Measurements from ENCODE around the gene VANGL2.

VANGL2 gene

DNA sequence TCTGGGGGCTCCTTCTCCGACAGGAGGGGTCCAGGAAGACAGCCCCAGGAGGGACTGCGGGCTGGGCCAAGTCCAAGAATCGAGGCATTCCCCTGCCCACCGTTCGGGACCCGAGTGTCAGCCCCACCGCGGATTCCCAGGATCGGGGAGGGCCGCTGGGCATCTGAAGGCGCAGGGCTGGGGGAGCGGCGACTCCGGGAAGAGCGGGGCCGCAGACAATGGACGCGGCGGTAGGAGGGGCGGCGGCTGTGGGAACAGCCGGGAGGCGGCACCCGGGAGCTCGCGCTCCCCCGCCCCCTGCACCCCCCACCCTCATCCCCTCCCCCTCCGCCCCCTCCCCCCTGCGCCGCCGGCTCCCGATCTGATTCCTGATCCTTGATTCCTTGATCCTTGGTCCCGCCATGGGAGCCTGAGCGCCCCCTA, at the start of gene VANGL2:
Gene VANGL2 (plus strand): TSS at position 342 of the 423 bp plus-strand sequence. CDS start 15,274 bp downstream, outside the sequence.
- H3K4me3 ChIP-seq (ENCODE audit: low read length in 2 of 2) = peak within 1 kb of the TSS; percentile 78 to 80
- no peaks in the 10 kb centered on the region for H3K9me3 ChIP-seq (ENCODE audit: control insufficient read depth in 2 of 2, low read length in 2 of 2)
- no peaks in the 10 kb centered on the region for H3K36me3 ChIP-seq (ENCODE audit: control insufficient read depth in 2 of 2, insufficient read depth in 2 of 2, low read length in 2 of 2)
- H3K4me1 ChIP-seq (ENCODE audit: control insufficient read depth, insufficient read depth, low read length) = peaks cover 19% of the 10 kb centered on the region
- H3K9ac ChIP-seq (ENCODE audit: low read length in 2 of 2) = peak within 1 kb of the TSS; percentile 75
- no peaks in the 10 kb centered on the region for H3K27me3 ChIP-seq (ENCODE audit: control insufficient read depth in 1 of 2, insufficient read depth in 2 of 2, low read length in 2 of 2)
- peak within 1 kb of the TSS; percentile 18 for H3K27ac ChIP-seq (ENCODE audit: low read length)

- no peaks in the 10 kb centered on the region for H3K4me1 ChIP-seq (ENCODE audit: control insufficient read depth, insufficient read depth, low read length)
- H3K4me3 ChIP-seq (ENCODE audit: low read length in 2 of 2) = no peak overlapping the region
- no peak overlapping the region for H3K9ac ChIP-seq (ENCODE audit: low read length in 2 of 2)
- no peaks in the 10 kb centered on the region for H3K9me3 ChIP-seq (ENCODE audit: control insufficient read depth in 2 of 2, low read length in 2 of 2)
- H3K27ac ChIP-seq (ENCODE audit: low read length) = no peak overlapping the region
- H3K27me3 ChIP-seq (ENCODE audit: control insufficient read depth in 1 of 2, insufficient read depth in 2 of 2, low read length in 2 of 2) = no peaks in the 10 kb centered on the region
- peaks cover 73 to 76% of the 10 kb centered on the region in 2 donors for H3K36me3 ChIP-seq (ENCODE audit: control insufficient read depth in 2 of 2, insufficient read depth in 2 of 2, low read length in 2 of 2)
These were observed 48.7 kb upstream of the VANGL2 start for GRCh38 chr1:160351629-160352028.

GRCh38 chr1:160352555-160352954, 47.8 kb upstream of the VANGL2 start:
- H3K4me3 ChIP-seq (ENCODE audit: low read length in 2 of 2) = no peak overlapping the region
- peaks cover 71 to 84% of the 10 kb centered on the region in 2 donors for H3K36me3 ChIP-seq (ENCODE audit: control insufficient read depth in 2 of 2, insufficient read depth in 2 of 2, low read length in 2 of 2)
- H3K9me3 ChIP-seq (ENCODE audit: control insufficient read depth in 2 of 2, low read length in 2 of 2) = no peaks in the 10 kb centered on the region
- H3K9ac ChIP-seq (ENCODE audit: low read length in 2 of 2) = no peak overlapping the region
- H3K27ac ChIP-seq (ENCODE audit: low read length) = no peak overlapping the region
- no peaks in the 10 kb centered on the region for H3K4me1 ChIP-seq (ENCODE audit: control insufficient read depth, insufficient read depth, low read length)
- H3K27me3 ChIP-seq (ENCODE audit: control insufficient read depth in 1 of 2, insufficient read depth in 2 of 2, low read length in 2 of 2) = no peaks in the 10 kb centered on the region

DNA sequence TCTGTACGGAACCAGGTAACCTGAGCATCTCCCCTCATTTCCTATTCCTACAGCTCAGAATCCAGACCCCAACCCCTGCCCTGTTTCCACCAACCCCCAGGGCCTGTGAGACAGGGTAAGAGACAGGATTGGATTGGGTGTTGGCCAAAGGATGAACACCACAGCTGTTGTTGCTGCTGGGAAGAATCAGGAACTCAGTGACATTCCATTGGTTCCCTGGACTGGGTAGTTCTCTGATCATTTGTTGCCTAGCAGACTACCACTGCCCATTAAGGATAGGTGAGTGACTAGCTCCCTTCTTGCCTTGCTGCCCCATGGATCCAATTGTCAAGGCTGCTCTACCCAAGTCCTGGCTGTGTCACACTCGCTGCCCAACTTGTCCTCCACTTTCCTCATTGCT, 47.1 kb upstream of the VANGL2 start:
- Histone ChIP-seq H3K4me1 (ENCODE audit: control insufficient read depth, insufficient read depth, low read length) (no peaks in the 10 kb centered on the region), H3K27me3 (ENCODE audit: control insufficient read depth in 1 of 2, insufficient read depth in 2 of 2, low read length in 2 of 2) (no peaks in the 10 kb centered on the region), H3K36me3 (ENCODE audit: control insufficient read depth in 2 of 2, insufficient read depth in 2 of 2, low read length in 2 of 2) (peaks cover 77 to 88% of the 10 kb centered on the region in 2 donors), H3K27ac (ENCODE audit: low read length) (no peak overlapping the region), H3K9me3 (ENCODE audit: control insufficient read depth in 2 of 2, low read length in 2 of 2) (no peaks in the 10 kb centered on the region), H3K4me3 (ENCODE audit: low read length in 2 of 2) (no peak overlapping the region), H3K9ac (ENCODE audit: low read length in 2 of 2) (no peak overlapping the region)

DNA sequence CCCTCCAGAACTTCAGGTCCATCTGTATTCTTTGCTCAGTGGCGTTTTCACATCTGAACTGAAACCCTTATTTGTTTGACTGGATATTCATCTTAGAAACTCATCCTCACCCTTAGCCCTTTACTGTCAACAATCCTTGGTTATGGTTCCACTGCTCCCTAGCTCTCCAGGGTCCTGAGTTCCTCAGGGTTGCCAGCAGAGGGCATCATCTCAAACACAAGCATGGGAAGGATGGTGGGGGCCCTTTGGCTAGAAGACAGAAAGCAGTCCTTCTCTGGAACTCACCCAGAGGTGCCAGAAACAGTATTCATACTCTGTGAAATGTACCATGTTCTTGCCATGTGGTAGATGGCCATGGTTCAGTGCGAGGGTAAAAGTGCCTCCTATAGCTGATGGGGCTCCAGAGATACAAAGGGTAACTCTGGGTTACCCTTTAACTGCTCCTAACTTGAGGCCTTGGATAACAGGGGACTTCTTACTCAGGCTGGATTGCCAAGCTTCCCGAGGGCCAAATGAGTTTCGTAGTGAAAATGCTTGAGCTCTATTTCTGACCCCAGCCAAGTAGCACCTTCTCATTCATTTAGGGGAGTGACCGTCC, 45.9 kb upstream of the VANGL2 start:
- Histone ChIP-seq H3K36me3 (ENCODE audit: control insufficient read depth in 2 of 2, insufficient read depth in 2 of 2, low read length in 2 of 2) (peaks cover 77 to 84% of the 10 kb centered on the region in 2 donors), H3K27me3 (ENCODE audit: control insufficient read depth in 1 of 2, insufficient read depth in 2 of 2, low read length in 2 of 2) (no peaks in the 10 kb centered on the region), H3K27ac (ENCODE audit: low read length) (no peak overlapping the region), H3K4me3 (ENCODE audit: low read length in 2 of 2) (no peak overlapping the region), H3K9ac (ENCODE audit: low read length in 2 of 2) (no peak overlapping the region), H3K4me1 (ENCODE audit: control insufficient read depth, insufficient read depth, low read length) (no peaks in the 10 kb centered on the region), H3K9me3 (ENCODE audit: control insufficient read depth in 2 of 2, low read length in 2 of 2) (no peaks in the 10 kb centered on the region)

DNA sequence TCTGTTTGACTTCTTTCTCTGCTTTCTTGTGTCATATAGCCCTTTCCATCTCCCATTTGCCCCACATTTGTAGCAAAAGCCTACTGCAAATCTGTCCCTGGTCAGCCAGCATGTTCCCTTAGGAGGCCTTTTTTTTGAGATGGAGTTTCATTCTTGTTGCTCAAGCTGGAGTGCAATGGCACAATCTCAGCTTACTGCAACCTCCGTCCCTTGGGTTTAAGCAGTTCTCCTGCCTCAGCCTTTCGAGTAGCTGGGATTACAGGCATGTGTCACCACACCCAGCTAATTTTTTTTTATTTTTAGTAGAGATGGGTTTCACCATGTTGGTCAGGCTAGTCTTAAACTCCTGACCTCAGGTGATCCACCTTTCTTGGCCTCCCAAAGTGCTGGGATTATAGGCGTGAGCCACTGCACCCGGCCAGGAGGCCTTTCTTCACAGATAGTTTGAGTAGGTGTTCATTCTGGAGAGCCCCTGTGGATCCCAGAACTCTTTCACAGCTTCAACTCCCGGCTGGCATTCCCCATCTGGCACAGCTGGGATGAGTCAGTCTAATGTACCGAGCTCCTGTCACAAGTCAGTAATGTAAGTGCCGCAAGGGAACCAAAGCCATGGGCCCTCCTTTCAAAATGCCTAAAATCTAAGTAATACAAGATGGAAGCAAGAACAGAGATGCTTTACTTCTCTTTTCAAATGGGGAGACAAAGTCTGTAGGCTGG, 42.9 kb upstream of the VANGL2 start:
- H3K4me1 ChIP-seq (ENCODE audit: control insufficient read depth, insufficient read depth, low read length) = no peaks in the 10 kb centered on the region
- H3K4me3 ChIP-seq (ENCODE audit: low read length in 2 of 2) = no peak overlapping the region
- H3K9ac ChIP-seq (ENCODE audit: low read length in 2 of 2) = no peak overlapping the region
- no peak overlapping the region for H3K27ac ChIP-seq (ENCODE audit: low read length)
- H3K27me3 ChIP-seq (ENCODE audit: control insufficient read depth in 1 of 2, insufficient read depth in 2 of 2, low read length in 2 of 2) = no peaks in the 10 kb centered on the region
- peaks cover 54 to 66% of the 10 kb centered on the region in 2 donors for H3K36me3 ChIP-seq (ENCODE audit: control insufficient read depth in 2 of 2, insufficient read depth in 2 of 2, low read length in 2 of 2)
- no peaks in the 10 kb centered on the region for H3K9me3 ChIP-seq (ENCODE audit: control insufficient read depth in 2 of 2, low read length in 2 of 2)

- no peak overlapping the region for H3K9ac ChIP-seq (ENCODE audit: low read length in 2 of 2)
These were observed 42.3 kb upstream of the VANGL2 start for GRCh38 chr1:160358073-160358472.

DNA sequence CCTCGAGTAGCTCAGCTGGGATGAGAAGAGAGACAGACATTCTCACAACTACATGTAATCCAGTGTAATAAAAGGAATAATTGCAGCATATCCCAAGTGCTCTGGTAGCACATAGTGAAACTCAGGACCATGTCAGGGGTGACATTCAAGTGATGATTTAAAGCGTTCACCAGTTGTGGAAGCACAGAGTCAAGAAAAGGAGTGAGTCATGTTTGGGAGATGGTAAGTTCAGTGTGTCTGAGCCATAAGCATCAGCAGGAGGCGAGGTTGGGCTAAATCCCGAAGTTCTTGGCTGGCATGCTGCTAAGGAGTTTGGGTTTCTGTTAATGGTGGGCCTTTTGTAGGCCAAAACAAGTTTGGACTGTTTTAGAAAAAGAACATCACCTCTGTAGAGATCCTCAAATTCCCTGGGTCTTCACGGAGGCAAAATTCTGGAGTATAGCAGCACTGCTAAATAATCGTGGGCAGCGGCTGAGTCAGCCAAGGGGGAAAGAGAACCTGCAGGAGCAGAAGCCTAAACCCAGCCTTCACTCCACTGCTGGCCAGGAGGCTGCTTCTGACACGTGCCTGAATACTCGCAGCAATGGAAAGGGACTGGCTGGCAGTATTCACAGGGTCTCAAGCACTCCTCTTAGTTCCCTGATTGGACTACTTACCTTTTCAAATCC, 40.7 kb upstream of the VANGL2 start:
- Histone ChIP-seq H3K27me3 (ENCODE audit: control insufficient read depth in 1 of 2, insufficient read depth in 2 of 2, low read length in 2 of 2) (no peaks in the 10 kb centered on the region), H3K4me1 (ENCODE audit: control insufficient read depth, insufficient read depth, low read length) (no peaks in the 10 kb centered on the region), H3K36me3 (ENCODE audit: control insufficient read depth in 2 of 2, insufficient read depth in 2 of 2, low read length in 2 of 2) (peaks cover 34 to 44% of the 10 kb centered on the region in 2 donors), H3K9ac (ENCODE audit: low read length in 2 of 2) (no peak overlapping the region), H3K9me3 (ENCODE audit: control insufficient read depth in 2 of 2, low read length in 2 of 2) (no peaks in the 10 kb centered on the region), H3K27ac (ENCODE audit: low read length) (no peak overlapping the region), H3K4me3 (ENCODE audit: low read length in 2 of 2) (no peak overlapping the region)

More at GRCh38 chr1:160358073-160358472, 42.3 kb upstream of the VANGL2 start:
- Histone ChIP-seq H3K27ac (ENCODE audit: low read length) (no peak overlapping the region), H3K27me3 (ENCODE audit: control insufficient read depth in 1 of 2, insufficient read depth in 2 of 2, low read length in 2 of 2) (no peaks in the 10 kb centered on the region), H3K4me3 (ENCODE audit: low read length in 2 of 2) (no peak overlapping the region), H3K9me3 (ENCODE audit: control insufficient read depth in 2 of 2, low read length in 2 of 2) (no peaks in the 10 kb centered on the region), H3K36me3 (ENCODE audit: control insufficient read depth in 2 of 2, insufficient read depth in 2 of 2, low read length in 2 of 2) (peaks cover 48 to 59% of the 10 kb centered on the region in 2 donors), H3K4me1 (ENCODE audit: control insufficient read depth, insufficient read depth, low read length) (no peaks in the 10 kb centered on the region)

GRCh38 chr1:160360227-160360695, 40.1 kb upstream of the VANGL2 start:
- peaks cover 28 to 38% of the 10 kb centered on the region in 2 donors for H3K36me3 ChIP-seq (ENCODE audit: control insufficient read depth in 2 of 2, insufficient read depth in 2 of 2, low read length in 2 of 2)

DNA sequence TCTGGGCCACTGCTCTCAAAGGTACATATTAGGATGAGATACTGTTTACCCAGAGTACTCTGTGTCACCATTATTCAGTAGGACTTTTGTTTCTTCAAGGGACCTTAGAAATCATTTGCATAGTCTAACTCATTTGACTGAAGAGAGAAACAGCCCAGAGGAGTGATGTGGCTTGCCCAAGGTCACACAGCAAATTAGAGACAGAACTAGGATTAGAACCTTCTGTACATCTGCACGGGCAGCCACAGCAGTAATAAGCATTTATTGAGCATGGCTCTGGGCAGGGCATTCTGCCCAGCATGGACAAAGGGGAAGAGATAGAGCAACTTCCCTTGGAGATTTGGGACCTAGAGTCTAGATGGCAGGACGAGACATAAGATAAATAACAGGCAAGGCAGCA, 39.2 kb upstream of the VANGL2 start:
- Histone ChIP-seq H3K9me3 (ENCODE audit: control insufficient read depth in 2 of 2, low read length in 2 of 2) (no peaks in the 10 kb centered on the region), H3K9ac (ENCODE audit: low read length in 2 of 2) (no peak overlapping the region), H3K4me3 (ENCODE audit: low read length in 2 of 2) (no peak overlapping the region), H3K36me3 (ENCODE audit: control insufficient read depth in 2 of 2, insufficient read depth in 2 of 2, low read length in 2 of 2) (peaks cover 19 to 29% of the 10 kb centered on the region in 2 donors), H3K27me3 (ENCODE audit: control insufficient read depth in 1 of 2, insufficient read depth in 2 of 2, low read length in 2 of 2) (no peaks in the 10 kb centered on the region), H3K4me1 (ENCODE audit: control insufficient read depth, insufficient read depth, low read length) (no peaks in the 10 kb centered on the region), H3K27ac (ENCODE audit: low read length) (no peak overlapping the region)

More at GRCh38 chr1:160360227-160360695, 40.1 kb upstream of the VANGL2 start:
- H3K4me1 ChIP-seq (ENCODE audit: control insufficient read depth, insufficient read depth, low read length) = no peaks in the 10 kb centered on the region
- H3K27ac ChIP-seq (ENCODE audit: low read length) = no peak overlapping the region
- no peaks in the 10 kb centered on the region for H3K9me3 ChIP-seq (ENCODE audit: control insufficient read depth in 2 of 2, low read length in 2 of 2)
- no peak overlapping the region for H3K9ac ChIP-seq (ENCODE audit: low read length in 2 of 2)
- H3K27me3 ChIP-seq (ENCODE audit: control insufficient read depth in 1 of 2, insufficient read depth in 2 of 2, low read length in 2 of 2) = no peaks in the 10 kb centered on the region
- H3K4me3 ChIP-seq (ENCODE audit: low read length in 2 of 2) = no peak overlapping the region

All from stomach smooth muscle (tissue), 2 donors.